BJ (cell line): Measurements from ENCODE around the gene TSSK3. TPM values are rescaled to one million over a fixed set of nuclear protein-coding genes. Genes with fewer than 3 reads are reported as not detected.

Source experiments
- CTCF ChIA-PET: fragments of 350-600 bp; formaldehyde crosslinking; extraction: SDS; loops from one replicate; lab custom pipeline; 2021; ENCODE audit warnings: antibody characterized with exemption, inconsistent platforms; lab: Yijun Ruan, JAX
- POLR2A ChIA-PET: fragments of 300-600 bp; sonication (Branson Sonifier 250); formaldehyde crosslinking; extraction: SDS; loops from one replicate; lab custom pipeline; 2021; ENCODE audit warnings: antibody characterized with exemption; lab: Charles Lee
- DNase-seq: peaks from one replicate; pipeline ENCODE4 v3.0.0-alpha.2; 2011; ENCODE audit warnings: low read depth
- H3K27me3 ChIP-seq: 2 replicates; pipeline ENCODE4 v1.6.0; 2011; ENCODE audit warnings: low read length; ENCODE audit not compliant: control insufficient read depth, insufficient read depth
- H3K36me3 ChIP-seq: 2 replicates; pipeline ENCODE4 v1.5.1; 2011; ENCODE audit warnings: low read length; ENCODE audit not compliant: control insufficient read depth, insufficient read depth
- H3K4me3 ChIP-seq: 2 replicates; pipeline ENCODE4 v1.5.1; 2011; ENCODE audit warnings: low read depth, mild to moderate bottlenecking, control low read depth, low read length
- CTCF ChIP-seq: IDR thresholded peaks from 2 replicates; pipeline ENCODE4 v1.5.1; 2011; ENCODE audit warnings: low read depth, mild to moderate bottlenecking, control low read depth, inconsistent platforms, low read length, moderate library complexity; ENCODE audit not compliant: insufficient read depth
- polyA plus RNA-seq: library from polyadenylated mRNA; depleted of rRNA; stranded (reverse); fragments of >200 nt; gene quantifications from 2 replicates; pipeline ENCODE4 v1.2.3, GENCODE V29; 2011

Gene TSSK3
- polyA plus RNA-seq, 1 experiment = 0.39 TPM

GRCh38 chr1:32345289-32345827 lies 17.0 kb upstream of the TSSK3 start:
- DNase-seq = no peak
- CTCF ChIA-PET = no interaction called here
- TF ChIP-seq CTCF = no peak
- H3K27me3 ChIP-seq = no peaks in the 10 kb centered on the region
- H3K36me3 ChIP-seq = no peaks in the 10 kb centered on the region
- no peak overlapping the region for H3K4me3 ChIP-seq
- POLR2A ChIA-PET = interaction anchor here (0.6 kb wide), 1 partner anchor 8 kb away, joined by 4 read pairs; no protein-coding TSS in a partner anchor

- TF ChIP-seq CTCF = no peak
- POLR2A ChIA-PET = no interaction called here
- H3K27me3 ChIP-seq = no peaks in the 10 kb centered on the region
- H3K4me3 ChIP-seq = no peak overlapping the region
- H3K36me3 ChIP-seq = no peaks in the 10 kb centered on the region
- CTCF ChIA-PET = no interaction called here
- no peak for DNase-seq
These were observed 15.7 kb upstream of the TSSK3 start for GRCh38 chr1:32346532-32347157.

GRCh38 chr1:32349211-32349708 lies 13.1 kb upstream of the TSSK3 start:
- CTCF ChIA-PET = interaction anchor here (0.6 kb wide), 1 partner anchor 82 kb away, joined by 3 read pairs; no protein-coding TSS in a partner anchor
- no peaks in the 10 kb centered on the region for H3K27me3 ChIP-seq
- H3K4me3 ChIP-seq = no peak overlapping the region
- H3K36me3 ChIP-seq = no peaks in the 10 kb centered on the region
- no peak for TF ChIP-seq CTCF
- POLR2A ChIA-PET = no interaction called here
- DNase-seq = no peak

- no peak for DNase-seq
- Histone ChIP-seq H3K36me3 (no peaks in the 10 kb centered on the region), H3K27me3 (no peaks in the 10 kb centered on the region), H3K4me3 (peak overlapping the region; percentile 61)
- ChIA-PET POLR2A (interaction anchor here (1.0 kb wide), 1 partner anchor 15 kb away, joined by 10 read pairs; the partner anchor contains the start of gene MARCKSL1), CTCF (interaction anchor here (0.7 to 2.5 kb wide), 3 partner anchors 102 to 135 kb away, joined by 3 to 7 read pairs (median 6); no protein-coding TSS in a partner anchor)
- TF ChIP-seq CTCF = peak; percentile 81
These were observed 11.4 kb upstream of the TSSK3 start for GRCh38 chr1:32350785-32351398.
